Heart left ventricle (tissue), 16 donors: ENCODE measurements around the gene TCAF1. TPM values are rescaled to one million over a fixed set of nuclear protein-coding genes. Genes with fewer than 3 reads are reported as not detected.
A peak's percentile ranks its signal among the peaks of the same experiment; 100 is the strongest.
"Not testable (repeated sequence)": the region's sequence is repeated elsewhere in the genome, so short reads cannot be mapped to it uniquely, and the experiment has no call there.

ENCODE experiments used
- ATAC-seq, 4 donors: fragments of 200-7000 bp; cut with Tn5 transposase; one replicate each; pipeline ENCODE4 v1.9.1; 2020 to 2022; ENCODE audit warnings: moderate library complexity in 4 of 4, mild to moderate bottlenecking in 3 of 4, moderate number of reproducible peaks in 1 of 4
- DNase-seq, 5 donors: peaks; one replicate each; pipeline ENCODE4 v3.0.0-alpha.2; 2020
- H3K27ac ChIP-seq, 12 donors: fragments of 200-600 bp; sonication (generic) in 4 of 12; one replicate each; pipeline versions ENCODE4 v1.5.0 to v1.8.0; 2016 to 2022; ENCODE audit warnings: mild to moderate bottlenecking in 2 of 12
- H3K27me3 ChIP-seq, 9 donors: fragments of 200-600 bp; sonication (generic) in 2 of 9; one replicate each; pipeline versions ENCODE4 v1.5.1 to v1.8.0; 2016 to 2022; ENCODE audit warnings: mild to moderate bottlenecking in 3 of 9
- H3K36me3 ChIP-seq, 9 donors: fragments of 200-600 bp; sonication (generic) in 2 of 9; one replicate each; pipeline versions ENCODE4 v1.5.0 to v1.8.0; 2018 to 2022; ENCODE audit warnings: mild to moderate bottlenecking in 2 of 9
- H3K4me1 ChIP-seq, 12 donors: fragments of 200-600 bp; sonication (generic) in 4 of 12; one replicate each; pipeline versions ENCODE4 v1.5.0 to v1.8.0; 2016 to 2022; ENCODE audit warnings: mild to moderate bottlenecking in 3 of 12
- H3K4me3 ChIP-seq, 12 donors: fragments of 200-600 bp; sonication (generic) in 4 of 12; one replicate each; pipeline versions ENCODE4 v1.5.0 to v1.8.0; 2017 to 2022; ENCODE audit warnings: mild to moderate bottlenecking in 9 of 12, moderate library complexity in 4 of 12
- H3K9me3 ChIP-seq, 12 donors: fragments of 200-600 bp; sonication (generic) in 4 of 12; one replicate each; pipeline versions ENCODE4 v1.5.0 to v1.8.0; 2016 to 2022; ENCODE audit warnings: mild to moderate bottlenecking in 1 of 12
- CTCF ChIP-seq, 12 donors: fragments of 200-600 bp; sonication (generic) in 4 of 12; IDR thresholded peaks; one replicate each; pipeline versions ENCODE4 v1.5.0 to v1.8.0; 2018 to 2022; ENCODE audit warnings: antibody characterized with exemption in 12 of 12, mild to moderate bottlenecking in 5 of 12
- POLR2A ChIP-seq, 2 donors: fragments of 450-650 bp; IDR thresholded peaks; one replicate each; pipeline ENCODE4 v1.6.1; 2017; ENCODE audit warnings: antibody characterized with exemption in 2 of 2, mild to moderate bottlenecking in 2 of 2, moderate library complexity in 2 of 2
- WGBS, 4 donors: extraction: QIAGEN DNeasy Blood & Tissue Kit in 2 of 4; methylation state at CpG; one replicate each; pipeline versions ENCODE4 v1.1.5 to v1.1.7; 2013 to 2018; 5-methylcytosine and 5-hydroxymethylcytosine counted together
- intact Hi-C, 10 donors: fragments of 100-400 bp; cut with DNase I; formaldehyde crosslinking; loops; one replicate each; pipeline versions ENCODE4 v1.11.1 to v1.14.2; 2022
- polyA plus RNA-seq, 2 donors: library from polyadenylated mRNA; stranded (reverse); fragments of 200-250 nt; gene quantifications; one replicate each; pipeline ENCODE4 v1.2.3, GENCODE V29; 2013
- total RNA-seq, 9 donors: library from RNA; depleted of rRNA in 2 of 9; stranded (reverse); fragments of >200 nt in 2 of 9; fragmentation: NEBNext Ultra II Directional in 3 of 9; extraction: Animal tissue kit (Norgen Biotek cat#: 25700) in 3 of 9; gene quantifications; one replicate each; pipeline versions ENCODE4 v1.1.0 to v1.2.4, GENCODE V29; 2016 to 2023
- donor health status: ischemic (EF 13 %, LVEDD 7.1; RV severe dilation, severe dysfunction).
- donor health status: healthy with polysubstance abuse.
- donor health status: DM: no; HTN: yes; CAD: no.
- donor health status: DM: no; HTN: no; CAD: no.
- donor health status: ischemic (EF 25% LVEDD 6.9; RV normal size, moderate dysfunction).
- donor health status: ischemic (EF 25% LVEDD 5.7; RV mildly dilated, moderate dysfunction).
- donor health status: healthy.
- donor health status: DM: yes; HTN: yes; CAD: no.
- donor health status: ischemic (EF 35%, LVEDD 5.7; RV mildly dilated, moderate dysfunction).
- donor health status: nonischemic (EF 11% LVEDD 7.7; RV severe dilation, severe dysfunction).
- donor health status: DM: yes; HTN: yes; CAD: no.
- donor health status: PGD.
- donor health status: ischemic (EF 29% LVEDD 5.4; RV normal size, mild dysfunction).
- donor health status: nonischemic (EF 23%, LVEDD 6.1; RV moderate dilation, normal function).

Gene TCAF1
- total and polyA plus RNA-seq, 11 donors = 16.9 to 71.1 (median 55.5) TPM

- H3K36me3 ChIP-seq = peaks cover 0 to 21% (median 16%) of the 10 kb centered on the region in 9 donors
- no peaks in the 10 kb centered on the region for H3K9me3 ChIP-seq
- H3K4me3 ChIP-seq = no peak overlapping the region
- H3K27me3 ChIP-seq = peaks cover 0 to 4% (median 0%) of the 10 kb centered on the region in 9 donors
- no peak overlapping the region for H3K27ac ChIP-seq
- TF ChIP-seq CTCF (IDR thresholded peaks at IDR 0.05) = no peak
- DNase-seq = no peak
- no peak for ATAC-seq
- intact Hi-C loops = no loop called here
- 58 to 75% (median 66%) methylated on average over 4 of the region's 4 CpGs for WGBS, 4 donors
- peaks cover 5 to 33% (median 14%) of the 10 kb centered on the region in 12 donors for H3K4me1 ChIP-seq
These were observed 23.1 kb downstream of the TCAF1 start for GRCh38 chr7:143878884-143879283.

- DNase-seq = no peak
- 89 to 95% (median 91%) methylated on average over 3 of the region's 3 CpGs for WGBS, 4 donors
- no peaks in the 10 kb centered on the region for H3K9me3 ChIP-seq
- ATAC-seq = no peak
- H3K27ac ChIP-seq = no peak overlapping the region
- no peak overlapping the region for H3K4me3 ChIP-seq
- intact Hi-C loops = no loop called here
- H3K36me3 ChIP-seq = peaks cover 0 to 21% (median 16%) of the 10 kb centered on the region in 9 donors
- H3K4me1 ChIP-seq = peaks cover 5 to 33% (median 11%) of the 10 kb centered on the region in 12 donors
- no peaks in the 10 kb centered on the region for H3K27me3 ChIP-seq
- TF ChIP-seq POLR2A (IDR thresholded peaks at IDR 0.05) = no peak
- TF ChIP-seq CTCF (IDR thresholded peaks at IDR 0.05) = no peak
These were observed 24.9 kb downstream of the TCAF1 start for GRCh38 chr7:143877098-143877497.

GRCh38 chr7:143876218-143876617, 25.8 kb downstream of the TCAF1 start:
- peak in 1 of 5 donors; percentile 41 for DNase-seq
- H3K27me3 ChIP-seq = no peaks in the 10 kb centered on the region
- no peaks in the 10 kb centered on the region for H3K9me3 ChIP-seq
- peak in 1 of 4 donors; percentile 33 for ATAC-seq
- no peak overlapping the region for H3K27ac ChIP-seq
- 93 to 98% (median 96%) methylated on average over 7 to 9 of the region's 9 CpGs for WGBS, 4 donors
- peaks cover 0 to 21% (median 16%) of the 10 kb centered on the region in 9 donors for H3K36me3 ChIP-seq
- H3K4me3 ChIP-seq = no peak overlapping the region
- H3K4me1 ChIP-seq = peaks cover 1 to 27% (median 6%) of the 10 kb centered on the region in 12 donors
- intact Hi-C loops = no loop called here
- TF ChIP-seq POLR2A (IDR thresholded peaks at IDR 0.05) (no peak), CTCF (IDR thresholded peaks at IDR 0.05) (no peak)

- intact Hi-C loops, ATAC-seq: not testable (repeated sequence)
These were observed 28.7 kb downstream of the TCAF1 start for GRCh38 chr7:143873242-143873641.

GRCh38 chr7:143871534-143871933, 30.4 kb downstream of the TCAF1 start:
- DNase-seq, H3K9me3 ChIP-seq, ATAC-seq, H3K27ac ChIP-seq, intact Hi-C loops, H3K4me1 ChIP-seq, H3K4me3 ChIP-seq, H3K27me3 ChIP-seq: not testable (repeated sequence)
- H3K36me3 ChIP-seq = peaks cover 0 to 21% (median 16%) of the 10 kb centered on the region in 9 donors

More at GRCh38 chr7:143873242-143873641, 28.7 kb downstream of the TCAF1 start:
- WGBS, 4 donors = 73 to 89% (median 86%) methylated on average over 3 to 4 of the region's 4 CpGs
- H3K9me3 ChIP-seq, H3K27me3 ChIP-seq, DNase-seq, H3K27ac ChIP-seq, H3K4me3 ChIP-seq, H3K4me1 ChIP-seq: not testable (repeated sequence)
- H3K36me3 ChIP-seq = peaks cover 0 to 21% (median 16%) of the 10 kb centered on the region in 9 donors

GRCh38 chr7:143857994-143858393, 44.0 kb downstream of the TCAF1 start:
- WGBS, 4 donors = no CpG with 5 or more reads among the region's 2 CpGs
- ATAC-seq, H3K27me3 ChIP-seq, H3K9me3 ChIP-seq, DNase-seq, H3K27ac ChIP-seq, H3K4me3 ChIP-seq, intact Hi-C loops, H3K4me1 ChIP-seq, H3K36me3 ChIP-seq: not testable (repeated sequence)

- ATAC-seq, H3K9me3 ChIP-seq, H3K4me3 ChIP-seq, DNase-seq, H3K4me1 ChIP-seq, H3K27ac ChIP-seq, H3K36me3 ChIP-seq, H3K27me3 ChIP-seq, intact Hi-C loops: not testable (repeated sequence)
- WGBS, 4 donors = no CpG with 5 or more reads among the region's 1 CpG
These were observed 46.5 kb downstream of the TCAF1 start for GRCh38 chr7:143855443-143855842.
